ENCODE results near the gene FBXW12. TPM values are rescaled to one million over a fixed set of nuclear protein-coding genes. Genes with fewer than 3 reads are reported as not detected.
"Not testable (repeated sequence)": the region's sequence is repeated elsewhere in the genome, so short reads cannot be mapped to it uniquely, and the experiment has no call there.

FBXW12 gene
- total and polyA plus RNA-seq, 9 donors = 0.22 to 0.46 (median 0.33) TPM; not detected in 4

GRCh38 chr3:48400824-48401433, 28.9 kb downstream of the FBXW12 start:
- TF ChIP-seq CTCF (IDR thresholded peaks at IDR 0.05) (peak; percentile 66 to 89 (median 81)), EP300 (IDR thresholded peaks at IDR 0.05) (no peak)
- intact Hi-C loops (cut with DNase I) = loop anchor here in 3 of 4 donors (2.0 to 5.0 kb wide), 4 partner anchors 34 to 151 kb away; no protein-coding TSS in a partner anchor
- H3K9me3 ChIP-seq = no peaks in the 10 kb centered on the region
- peaks cover 2% of the 10 kb centered on the region for H3K4me1 ChIP-seq (ENCODE audit: insufficient read depth)
- DNase-seq = peak; percentile 51 to 67 (median 56)
- WGBS, 3 donors = 58 to 62% (median 58%) methylated on average over 6 of the region's 6 CpGs
- H3K27ac ChIP-seq = no peak overlapping the region
- H3K4me3 ChIP-seq = no peak overlapping the region
- no peaks in the 10 kb centered on the region for H3K36me3 ChIP-seq
- H3K27me3 ChIP-seq = no peaks in the 10 kb centered on the region

- H3K27me3 ChIP-seq; H3K9me3 ChIP-seq; H3K36me3 ChIP-seq; H3K4me1 ChIP-seq (ENCODE audit: insufficient read depth); H3K4me3 ChIP-seq: not testable (repeated sequence)
- peak in 4 of 5 donors; percentile 11 to 40 (median 18) for DNase-seq
- WGBS, 3 donors = 88 to 93% (median 92%) methylated on average over 12 of the region's 12 CpGs
- H3K27ac ChIP-seq = peak overlapping the region in 1 of 2 donors; percentile 62
- intact Hi-C loops (cut with DNase I) = loop anchor here in 3 of 4 donors (2.0 to 5.0 kb wide), 4 partner anchors 33 to 151 kb away; no protein-coding TSS in a partner anchor
Measured at GRCh38 chr3:48401434-48401901, 29.4 kb downstream of the FBXW12 start.

GRCh38 chr3:48402281-48402732, 30.3 kb downstream of the FBXW12 start:
- intact Hi-C loops (cut with DNase I) = loop anchor here in 3 of 4 donors (2.0 to 5.0 kb wide), 3 partner anchors 32 to 150 kb away; no protein-coding TSS in a partner anchor
- peaks cover 2% of the 10 kb centered on the region for H3K4me1 ChIP-seq (ENCODE audit: insufficient read depth)
- no peaks in the 10 kb centered on the region for H3K36me3 ChIP-seq
- peak; percentile 85 for TF ChIP-seq EP300 (IDR thresholded peaks at IDR 0.05)
- no peak for TF ChIP-seq POLR2A (IDR thresholded peaks at IDR 0.05)
- no peaks in the 10 kb centered on the region for H3K9me3 ChIP-seq
- peak; percentile 83 to 95 (median 92) for DNase-seq
- peak overlapping the region; percentile 49 to 62 for H3K27ac ChIP-seq
- 5 to 10% (median 10%) methylated on average over 8 of the region's 8 CpGs for WGBS, 3 donors
- no peak overlapping the region for H3K4me3 ChIP-seq
- H3K27me3 ChIP-seq = no peaks in the 10 kb centered on the region

- no peaks in the 10 kb centered on the region for H3K36me3 ChIP-seq
- WGBS, 3 donors = 29 to 48% (median 44%) methylated on average over 3 of the region's 3 CpGs
- intact Hi-C loops (cut with DNase I) = loop anchor here in 3 of 4 donors (2.0 to 5.0 kb wide), 3 partner anchors 32 to 149 kb away; no protein-coding TSS in a partner anchor
- DNase-seq = peak in 2 of 5 donors; percentile 14 to 19
- TF ChIP-seq EP300 (IDR thresholded peaks at IDR 0.05) (no peak), CTCF (IDR thresholded peaks at IDR 0.05) (no peak), POLR2A (IDR thresholded peaks at IDR 0.05) (no peak)
- peak overlapping the region; percentile 49 to 62 for H3K27ac ChIP-seq
- no peaks in the 10 kb centered on the region for H3K9me3 ChIP-seq
- H3K27me3 ChIP-seq = no peaks in the 10 kb centered on the region
- no peak overlapping the region for H3K4me3 ChIP-seq
- H3K4me1 ChIP-seq (ENCODE audit: insufficient read depth) = peaks cover 2% of the 10 kb centered on the region
Measured at GRCh38 chr3:48402907-48403306, 30.9 kb downstream of the FBXW12 start.

GRCh38 chr3:48403533-48404439, 31.8 kb downstream of the FBXW12 start:
- DNase-seq = peak in 4 of 5 donors; percentile 13 to 36 (median 20)
- intact Hi-C loops (cut with DNase I) = loop anchor here in 3 of 4 donors (2.0 to 5.0 kb wide), 3 partner anchors 31 to 149 kb away; no protein-coding TSS in a partner anchor
- Histone ChIP-seq H3K36me3 (no peaks in the 10 kb centered on the region), H3K4me3 (no peak overlapping the region), H3K27ac (peak overlapping the region in 1 of 2 donors; percentile 49), H3K9me3 (no peaks in the 10 kb centered on the region), H3K4me1 (ENCODE audit: insufficient read depth) (peaks cover 2% of the 10 kb centered on the region), H3K27me3 (no peaks in the 10 kb centered on the region)
- 84 to 85% (median 84%) methylated on average over 15 of the region's 15 CpGs for WGBS, 3 donors
- TF ChIP-seq EP300 (IDR thresholded peaks at IDR 0.05) (no peak), POLR2A (IDR thresholded peaks at IDR 0.05) (no peak), CTCF (IDR thresholded peaks at IDR 0.05) (no peak)

All from ovary (tissue), 9 donors.